Measurements from ENCODE around the gene MYZAP. TPM values are rescaled to one million over a fixed set of nuclear protein-coding genes. Genes with fewer than 3 reads are reported as not detected.

The MYZAP gene
- polyA plus RNA-seq, 10 donors, result 1.9 to 4.7 (median 3.5) TPM

Other genes starting within 250 kb of the MYZAP start
- gene CGNL1, start 215.4 kb upstream of the MYZAP start, polyA plus RNA-seq (ENCODE audit: insufficient read length in 10 of 10), result 10 to 100 TPM in 3 of 10 donors, 1 to 10 TPM in 7; 7.8 to 14.0 (median 9.1) TPM
- gene POLR2M, start 114.8 kb downstream of the MYZAP start, polyA plus RNA-seq (ENCODE audit: insufficient read length in 10 of 10), result 10 to 100 TPM; 36.2 to 52.9 (median 42.6) TPM

All from muscle of back (tissue), 10 donors.